Right renal pelvis (tissue), 4 donors: ENCODE results near the gene NOC4L. TPM values are rescaled to one million over a fixed set of nuclear protein-coding genes. Genes with fewer than 3 reads are reported as not detected.

Source experiments
- DNase-seq, 4 donors: peaks; one replicate each; pipeline ENCODE4 v3.0.0-alpha.2; 2013; ENCODE audit warnings: low read depth in 4 of 4, low spot score in 3 of 4, missing footprints in 1 of 4
- polyA plus RNA-seq, 4 donors: library from polyadenylated mRNA; unstranded; fragments of 120-200 nt; gene quantifications; one replicate each; pipeline ENCODE4 v1.2.1, GENCODE V29; 2013; ENCODE audit not compliant: insufficient read length in 4 of 4

The NOC4L gene
- polyA plus RNA-seq, 4 donors: 12.9 to 20.9 (median 13.5) TPM

GRCh38 chr12:132178801-132179401, 34.6 kb downstream of the NOC4L start:
- no peak for DNase-seq

- DNase-seq: no peak
These were observed 35.4 kb downstream of the NOC4L start for GRCh38 chr12:132179431-132180362.

DNA sequence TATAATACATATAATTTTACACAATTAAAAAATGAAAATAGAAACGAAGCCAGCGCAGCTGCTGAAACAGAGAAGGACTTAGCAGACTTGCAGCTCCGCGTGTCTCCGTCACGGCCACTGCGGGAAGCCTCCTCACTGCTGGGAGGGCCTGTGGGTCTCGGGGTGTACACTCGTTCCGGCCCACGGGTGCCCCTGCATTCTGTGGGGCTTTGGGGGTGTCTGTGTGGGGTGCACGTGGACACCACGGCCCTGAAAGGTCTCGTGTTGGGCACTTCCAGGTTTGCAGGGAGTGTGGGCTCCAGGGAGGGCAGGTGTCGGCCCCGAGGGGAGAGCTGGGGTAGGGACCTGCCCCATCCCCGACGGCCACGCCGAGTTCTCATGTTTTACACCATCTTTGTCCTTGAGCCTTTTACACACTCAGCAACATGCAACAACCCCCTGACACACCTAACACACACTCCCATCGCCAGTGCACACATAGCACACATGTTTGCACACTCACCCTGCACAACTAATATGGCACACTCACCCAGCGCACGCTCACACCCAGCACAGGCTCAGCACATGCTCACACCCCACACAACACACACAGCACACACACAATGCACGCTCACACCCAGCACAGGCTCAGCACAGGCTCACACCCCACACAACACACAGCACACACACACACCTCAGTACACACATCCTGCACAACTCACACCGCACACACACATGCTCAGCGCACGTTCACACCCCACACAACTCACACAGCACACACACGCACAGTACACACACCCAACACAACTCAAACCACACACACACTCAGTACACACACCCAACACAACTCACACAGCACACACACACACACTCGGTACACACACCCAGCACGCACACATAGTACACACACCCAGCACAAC, 36.6 kb downstream of the NOC4L start:
- no peak for DNase-seq

GRCh38 chr12:132181570-132182200, 37.4 kb downstream of the NOC4L start:
- DNase-seq: no peak

DNA sequence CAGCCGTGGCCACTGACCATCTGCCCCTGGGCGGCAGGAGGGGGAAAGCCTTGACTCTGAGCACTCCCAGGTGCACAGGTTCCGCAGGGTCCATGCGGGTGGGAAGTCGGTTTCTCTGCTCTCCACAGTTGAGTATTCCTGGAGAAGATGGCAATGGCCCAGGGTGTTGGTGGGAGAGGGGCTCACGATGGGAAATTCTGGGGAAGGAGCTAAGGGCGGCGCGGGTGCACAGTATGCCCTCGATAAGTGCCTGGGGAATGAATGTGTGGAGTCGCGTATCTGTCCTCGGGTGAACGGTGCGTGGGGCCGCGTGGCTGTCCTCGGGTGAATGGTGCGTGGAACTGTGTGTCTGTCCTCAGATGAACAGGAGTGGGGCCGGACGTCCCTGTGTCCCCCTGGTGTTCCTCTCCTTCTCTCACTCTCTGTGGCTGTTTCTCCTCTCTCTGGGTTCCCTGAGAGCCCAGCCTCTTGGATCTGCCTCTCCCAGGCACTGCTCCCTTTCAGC, 38.0 kb downstream of the NOC4L start:
- DNase-seq: no peak

- DNase-seq: no peak
These were observed 38.6 kb downstream of the NOC4L start for GRCh38 chr12:132182711-132183365.

DNA sequence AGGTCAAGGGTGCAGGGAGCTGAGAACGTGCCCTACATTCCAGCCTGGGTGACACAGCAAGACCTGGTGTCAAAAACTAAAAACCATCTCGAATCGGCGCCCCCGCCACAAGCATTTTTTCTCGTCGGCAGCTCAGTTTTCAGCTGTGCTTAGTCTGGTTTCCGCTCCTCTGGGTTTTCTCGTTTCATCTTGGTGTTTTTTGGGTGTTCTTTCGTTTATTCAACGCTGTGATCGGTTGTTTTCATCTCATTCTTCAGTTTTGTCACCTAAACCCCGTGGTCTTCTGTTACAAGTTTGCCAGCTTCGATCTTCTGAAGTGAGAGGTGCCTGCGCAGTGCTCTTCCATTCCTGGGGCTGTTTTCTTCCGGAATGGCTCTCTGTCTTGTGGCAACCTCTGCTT, 41.4 kb downstream of the NOC4L start:
- DNase-seq: no peak

- DNase-seq: no peak
These were observed 42.1 kb downstream of the NOC4L start for GRCh38 chr12:132186208-132186856.

GRCh38 chr12:132186857-132187620, 42.8 kb downstream of the NOC4L start:
- no peak for DNase-seq

GRCh38 chr12:132187646-132188450, 43.6 kb downstream of the NOC4L start:
- DNase-seq: no peak

DNA sequence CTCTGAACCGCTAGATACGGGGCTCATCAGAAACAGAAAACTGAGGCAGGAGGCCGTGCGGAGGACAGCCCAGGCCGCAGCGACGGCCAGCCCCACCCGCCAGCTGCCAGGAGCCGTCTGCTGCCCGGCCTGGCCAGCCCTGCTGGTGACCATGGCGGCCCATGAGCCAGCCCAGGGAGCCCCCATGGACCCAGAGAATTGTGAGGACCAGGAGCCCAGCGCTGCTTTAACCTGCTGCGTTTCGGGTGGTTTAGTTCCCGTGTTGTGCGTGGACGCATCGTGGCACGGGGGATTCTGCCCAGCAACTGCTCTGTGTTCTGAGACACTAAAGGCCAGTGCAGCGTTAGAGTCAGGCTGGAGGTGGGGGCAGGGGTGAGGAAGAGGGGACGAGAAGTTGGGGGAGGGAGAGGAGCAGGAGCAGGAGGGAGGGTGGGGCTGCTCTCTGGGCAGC, 44.2 kb downstream of the NOC4L start:
- DNase-seq: no peak

DNA sequence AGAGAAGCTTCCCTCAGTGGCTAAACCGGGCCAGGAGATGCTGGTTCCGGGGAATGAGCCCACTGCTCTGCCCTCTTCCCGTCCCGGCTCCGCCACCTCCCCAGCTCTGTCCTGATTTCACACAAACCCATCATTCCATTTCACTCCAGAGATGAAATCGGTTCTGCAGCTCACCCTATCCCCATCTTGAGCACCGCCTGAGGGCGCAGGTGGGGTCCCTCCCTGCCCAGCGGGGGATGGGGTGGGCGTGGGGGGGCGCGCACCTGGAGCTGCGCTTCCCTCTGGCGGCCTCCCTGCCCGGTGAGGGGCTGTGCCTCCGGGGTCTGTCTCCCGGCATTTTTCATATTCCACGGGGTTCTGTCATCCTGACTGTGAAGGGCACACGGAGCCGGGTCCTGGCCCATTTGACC, 44.7 kb downstream of the NOC4L start:
- no peak for DNase-seq

DNA sequence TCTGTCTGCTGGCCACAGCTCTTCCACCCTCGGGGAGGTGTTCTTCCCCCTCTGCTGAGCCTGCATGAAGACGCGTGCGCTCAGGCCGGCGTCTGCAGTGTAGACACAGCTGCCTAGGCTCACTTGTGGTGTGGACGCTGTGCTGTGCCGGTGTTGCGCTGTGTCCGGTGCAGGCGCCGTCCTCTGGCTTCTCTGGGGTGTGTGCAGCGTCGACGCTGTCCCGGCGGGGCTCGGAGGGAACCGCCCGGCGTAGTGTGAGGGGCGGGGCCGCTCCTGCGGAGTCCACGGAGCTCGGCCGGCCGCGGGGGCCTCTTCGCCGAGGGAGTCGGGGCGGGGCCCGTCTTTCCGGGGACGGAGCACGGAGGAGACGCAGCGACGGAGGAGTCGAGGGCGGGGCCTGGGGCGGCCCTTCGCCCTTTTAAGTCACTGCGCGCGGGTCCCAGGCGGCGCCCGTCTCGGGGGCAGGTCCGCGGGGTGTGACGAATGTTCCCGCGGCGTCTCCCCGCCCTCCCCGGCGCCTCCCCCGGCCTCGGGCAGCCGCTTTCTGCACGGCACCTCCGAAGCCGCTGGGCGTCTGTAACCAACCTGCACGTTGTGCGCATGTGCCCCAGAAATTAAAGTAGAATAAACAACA, 45.2 kb downstream of the NOC4L start:
- DNase-seq: peak in 1 of 4 donors; percentile 60

DNA sequence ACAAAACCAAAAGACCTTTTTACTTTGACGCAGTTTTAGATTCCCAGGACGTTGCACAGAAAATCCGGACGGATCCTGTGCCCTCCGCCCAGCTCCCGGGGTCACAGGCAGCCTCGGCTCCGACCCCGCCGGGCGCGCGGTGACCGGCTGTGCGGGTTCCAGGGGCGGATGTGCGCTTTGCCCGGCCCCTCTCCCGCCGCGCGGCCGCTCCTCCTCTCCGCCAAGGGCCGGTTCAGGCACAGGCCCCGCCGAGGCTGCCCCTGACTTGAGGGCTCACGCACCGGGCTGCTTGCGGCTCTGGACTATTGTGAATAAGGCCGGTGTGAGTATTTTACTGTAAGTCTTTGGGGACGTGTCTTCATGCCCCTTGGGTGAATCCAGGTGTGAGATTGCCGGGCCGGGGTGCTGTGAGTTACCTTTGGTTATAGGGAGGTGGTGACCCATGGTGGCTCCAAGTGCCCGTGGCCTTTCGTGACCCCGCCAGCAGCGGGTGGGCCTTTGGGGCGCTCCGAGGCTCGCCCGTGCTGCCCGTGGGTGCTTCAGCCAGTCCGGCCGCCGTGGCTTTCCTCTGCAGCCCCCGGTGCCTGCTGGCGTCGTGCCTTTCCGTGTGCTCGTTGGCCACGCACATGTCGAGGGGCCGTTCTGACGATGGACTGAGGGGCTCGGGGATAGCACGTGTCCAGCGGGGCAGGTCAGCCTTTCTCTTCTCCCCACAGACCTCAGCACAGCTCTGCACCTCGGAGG, 45.9 kb downstream of the NOC4L start:
- DNase-seq: no peak

GRCh38 chr12:132190834-132191500, 46.7 kb downstream of the NOC4L start:
- DNase-seq: no peak
